ENCODE results near the gene FECH.

DNA sequence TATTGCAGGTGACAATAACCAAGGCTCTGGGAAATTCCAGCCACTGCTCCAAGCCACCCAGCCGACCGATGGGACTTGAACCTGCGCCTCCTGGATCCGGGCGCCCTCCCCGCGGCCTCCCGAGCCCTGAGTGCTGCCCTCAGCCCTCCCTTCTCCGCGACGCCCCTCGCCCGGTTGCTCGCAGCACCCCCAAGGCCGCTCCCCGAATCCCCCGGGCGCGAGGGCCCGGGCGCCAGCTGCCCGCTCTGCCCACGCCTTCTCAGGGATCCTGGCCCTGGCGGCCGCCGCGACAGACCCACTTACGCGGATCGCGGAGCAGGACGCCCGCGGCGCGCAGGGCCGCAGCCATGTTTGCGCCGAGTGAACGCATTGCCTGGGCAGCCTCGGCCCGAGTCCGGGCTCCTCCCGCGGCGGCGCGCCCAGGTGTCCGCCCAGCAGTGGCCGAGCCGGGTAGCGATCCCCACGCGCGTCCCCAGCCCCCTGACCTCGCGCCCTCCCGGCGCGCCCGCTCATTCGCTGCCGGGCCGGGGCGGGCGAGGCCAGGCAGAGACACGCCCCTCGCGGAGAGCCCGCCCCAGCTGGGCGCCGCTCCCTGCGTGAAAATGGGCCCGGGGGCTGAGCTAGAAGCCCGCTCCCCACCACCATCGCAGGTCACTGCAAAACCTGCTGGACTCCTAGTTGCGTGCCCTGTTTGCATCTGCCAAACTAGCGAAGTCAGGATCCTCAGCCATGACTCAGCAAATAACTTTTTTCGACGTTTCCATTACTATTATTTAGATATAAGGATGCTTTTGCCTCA, at the start of gene FECH:
- TF ChIP-seq, protein P1, sequence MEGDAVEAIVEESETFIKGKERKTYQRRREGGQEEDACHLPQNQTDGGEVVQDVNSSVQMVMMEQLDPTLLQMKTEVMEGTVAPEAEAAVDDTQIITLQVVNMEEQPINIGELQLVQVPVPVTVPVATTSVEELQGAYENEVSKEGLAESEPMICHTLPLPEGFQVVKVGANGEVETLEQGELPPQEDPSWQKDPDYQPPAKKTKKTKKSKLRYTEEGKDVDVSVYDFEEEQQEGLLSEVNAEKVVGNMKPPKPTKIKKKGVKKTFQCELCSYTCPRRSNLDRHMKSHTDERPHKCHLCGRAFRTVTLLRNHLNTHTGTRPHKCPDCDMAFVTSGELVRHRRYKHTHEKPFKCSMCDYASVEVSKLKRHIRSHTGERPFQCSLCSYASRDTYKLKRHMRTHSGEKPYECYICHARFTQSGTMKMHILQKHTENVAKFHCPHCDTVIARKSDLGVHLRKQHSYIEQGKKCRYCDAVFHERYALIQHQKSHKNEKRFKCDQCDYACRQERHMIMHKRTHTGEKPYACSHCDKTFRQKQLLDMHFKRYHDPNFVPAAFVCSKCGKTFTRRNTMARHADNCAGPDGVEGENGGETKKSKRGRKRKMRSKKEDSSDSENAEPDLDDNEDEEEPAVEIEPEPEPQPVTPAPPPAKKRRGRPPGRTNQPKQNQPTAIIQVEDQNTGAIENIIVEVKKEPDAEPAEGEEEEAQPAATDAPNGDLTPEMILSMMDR (conservative IDR thresholded peaks at IDR 0.05 in 1 of 2, IDR thresholded peaks at IDR 0.05 in 1 of 2; ENCODE audit: extremely low read depth in 1 of 2, insufficient read depth in 1 of 2, low read depth in 1 of 2, low read length in 2 of 2): no peak
- no peak for TF ChIP-seq EZH2 (IDR thresholded peaks at IDR 0.05; ENCODE audit: borderline replicate concordance, low read length)

All from mammary epithelial cell (primary cell).